ENCODE results near the gene VKORC1L1. TPM values are rescaled to one million over a fixed set of nuclear protein-coding genes. Genes with fewer than 3 reads are reported as not detected.
"Not testable (repeated sequence)": the region's sequence is repeated elsewhere in the genome, so short reads cannot be mapped to it uniquely, and the experiment has no call there.

VKORC1L1 gene
- polyA plus RNA-seq, 3 donors from 2014 or later = 2.9 to 4.6 (median 3.8) TPM

DNA sequence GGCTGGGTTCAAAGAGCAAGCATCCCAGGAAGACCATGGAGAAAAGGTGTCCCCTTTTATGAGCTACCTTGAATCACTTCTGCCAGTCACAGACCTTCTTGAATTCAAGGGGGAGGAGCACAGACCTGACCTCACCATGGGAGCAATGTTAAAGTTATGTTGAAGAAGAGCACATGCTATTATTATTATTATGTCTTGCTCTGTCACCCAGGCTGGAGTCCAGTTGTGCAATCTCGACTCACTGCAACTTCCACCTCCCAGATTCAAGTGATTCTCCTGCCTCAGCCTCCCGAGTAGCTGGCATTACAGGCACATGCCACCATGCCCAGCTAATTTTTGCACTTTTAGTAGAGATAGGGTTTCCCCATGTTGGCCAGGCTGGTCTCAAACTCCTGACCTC, 5.2 kb upstream of the VKORC1L1 start:
- not testable (repeated sequence) for DNase-seq; H3K27ac Mint-ChIP-seq; H3K4me1 Mint-ChIP-seq; H3K36me3 Mint-ChIP-seq; H3K27me3 Mint-ChIP-seq (ENCODE audit: low read depth in 3 of 3); H3K9me3 Mint-ChIP-seq; H3K4me3 Mint-ChIP-seq

DNA sequence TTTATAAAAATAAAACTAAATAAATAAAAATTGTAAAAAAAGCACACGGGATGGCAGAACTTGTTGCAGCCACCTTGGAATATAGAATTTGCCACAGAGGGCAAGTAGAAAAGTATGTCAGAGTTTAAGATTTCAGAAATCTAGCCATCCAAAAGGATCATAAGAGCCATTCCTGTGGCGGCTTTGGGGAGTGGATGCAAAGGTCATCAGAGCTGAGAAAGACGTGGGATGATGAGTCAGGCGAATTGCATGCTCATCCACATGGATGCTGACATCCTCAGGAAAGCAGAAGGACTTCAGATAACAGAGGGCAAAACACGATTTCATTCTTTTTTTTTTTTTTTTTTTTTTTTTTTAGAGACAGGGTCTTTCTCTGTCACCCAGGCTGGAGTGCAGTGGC, 3.6 kb upstream of the VKORC1L1 start:
- not testable (repeated sequence) for H3K27ac Mint-ChIP-seq
- H3K27me3 Mint-ChIP-seq (ENCODE audit: low read depth in 3 of 3) = peaks cover 4 to 17% (median 5%) of the 10 kb centered on the region in 3 donors

DNA sequence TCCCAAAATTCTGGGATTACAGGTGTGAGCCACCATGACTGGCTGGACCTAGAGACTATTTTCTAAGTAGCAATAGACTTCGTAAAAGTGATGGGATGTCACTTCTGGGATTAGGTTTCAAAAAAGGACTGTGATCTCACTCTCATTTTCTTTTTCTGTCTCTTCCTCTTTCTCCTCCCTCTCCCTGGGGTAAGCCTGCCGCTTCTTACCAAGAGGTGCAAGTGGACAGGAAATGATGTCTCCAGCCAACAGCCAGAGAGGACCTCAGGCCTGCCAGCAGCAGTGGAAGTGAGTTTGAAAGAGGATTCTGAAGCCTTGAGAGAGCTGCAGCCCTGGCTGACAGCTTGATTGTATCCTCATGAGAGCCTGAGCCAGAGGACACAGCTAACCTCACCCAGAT, 1.4 kb upstream of the VKORC1L1 start:
- DNase-seq, H3K27ac Mint-ChIP-seq, H3K36me3 Mint-ChIP-seq, H3K9me3 Mint-ChIP-seq, H3K4me3 Mint-ChIP-seq: not testable (repeated sequence)
- Mint-ChIP-seq H3K4me1 (peaks cover 6 to 11% of the 10 kb centered on the region in 2 donors), H3K27me3 (ENCODE audit: low read depth in 3 of 3) (peaks cover 2 to 15% (median 5%) of the 10 kb centered on the region in 3 donors)

More for the DNA sequence above, 3.6 kb upstream of the VKORC1L1 start:
- not testable (repeated sequence) for DNase-seq, H3K36me3 Mint-ChIP-seq, H3K9me3 Mint-ChIP-seq, H3K4me3 Mint-ChIP-seq
- peaks cover 6 to 11% of the 10 kb centered on the region in 2 donors for H3K4me1 Mint-ChIP-seq

DNA sequence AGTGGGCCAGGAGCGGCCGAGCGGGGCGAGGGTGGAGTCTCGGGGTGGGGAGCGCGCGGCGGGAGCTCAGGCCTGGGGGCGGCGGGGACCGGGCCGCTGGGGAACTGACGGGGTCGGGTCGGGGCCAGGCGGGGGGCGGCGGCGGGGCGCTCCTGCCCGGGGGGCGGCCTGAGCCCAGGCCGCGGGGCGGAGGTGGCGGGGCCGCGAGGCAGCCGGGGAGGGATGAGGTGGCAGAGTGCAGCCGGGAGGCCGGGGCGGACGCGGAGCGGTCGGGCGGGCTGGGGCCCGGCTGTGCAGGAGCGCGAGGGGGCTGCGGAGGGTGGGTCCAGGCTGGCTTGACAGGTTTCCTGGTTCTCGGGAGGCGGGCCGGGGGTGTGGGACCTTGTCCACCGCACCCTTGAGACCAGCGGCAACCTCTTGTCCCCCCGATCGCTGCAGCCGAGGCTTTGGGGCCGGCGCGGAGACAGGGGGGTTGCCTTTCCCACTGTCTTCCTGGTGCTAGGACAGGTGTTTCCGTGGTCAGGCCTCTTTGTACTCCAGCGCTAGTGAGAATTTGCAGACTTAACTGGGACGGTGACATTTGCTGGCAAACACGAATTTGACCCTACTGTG, 814 bp downstream of the VKORC1L1 start:
- not testable (repeated sequence) for H3K36me3 Mint-ChIP-seq, DNase-seq, H3K9me3 Mint-ChIP-seq
- peak overlapping the region; percentile 70 to 89 (median 83) for H3K27ac Mint-ChIP-seq
- peaks cover 6 to 11% of the 10 kb centered on the region in 2 donors for H3K4me1 Mint-ChIP-seq
- H3K4me3 Mint-ChIP-seq = peak overlapping the region; percentile 84 to 90 (median 86)
- H3K27me3 Mint-ChIP-seq (ENCODE audit: low read depth in 3 of 3) = peaks cover 2 to 12% (median 5%) of the 10 kb centered on the region in 3 donors

DNA sequence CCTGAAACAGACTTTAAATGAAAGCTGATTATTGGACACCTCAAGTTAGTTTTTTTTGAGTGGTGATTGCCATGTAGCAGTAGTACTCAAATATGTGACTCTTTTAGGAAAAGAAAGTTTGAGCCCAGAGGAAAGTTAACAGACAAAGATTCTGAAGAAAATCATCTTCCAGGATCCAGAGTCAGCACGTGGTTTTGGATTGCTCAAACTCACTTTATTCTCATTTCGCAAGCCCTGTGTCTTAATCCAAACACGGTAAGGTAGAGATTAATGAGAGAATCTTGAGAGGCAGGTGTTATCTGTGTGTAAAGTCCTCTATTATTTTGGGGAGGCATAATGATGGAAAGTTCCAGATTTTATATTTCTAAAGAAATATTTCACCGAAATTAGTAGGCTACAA, 2.8 kb downstream of the VKORC1L1 start:
- H3K4me1 Mint-ChIP-seq = peaks cover 15 to 28% of the 10 kb centered on the region in 2 donors
- not testable (repeated sequence) for H3K9me3 Mint-ChIP-seq, H3K36me3 Mint-ChIP-seq, DNase-seq, H3K4me3 Mint-ChIP-seq, H3K27ac Mint-ChIP-seq
- peaks cover 2 to 11% (median 5%) of the 10 kb centered on the region in 3 donors for H3K27me3 Mint-ChIP-seq (ENCODE audit: low read depth in 3 of 3)

DNA sequence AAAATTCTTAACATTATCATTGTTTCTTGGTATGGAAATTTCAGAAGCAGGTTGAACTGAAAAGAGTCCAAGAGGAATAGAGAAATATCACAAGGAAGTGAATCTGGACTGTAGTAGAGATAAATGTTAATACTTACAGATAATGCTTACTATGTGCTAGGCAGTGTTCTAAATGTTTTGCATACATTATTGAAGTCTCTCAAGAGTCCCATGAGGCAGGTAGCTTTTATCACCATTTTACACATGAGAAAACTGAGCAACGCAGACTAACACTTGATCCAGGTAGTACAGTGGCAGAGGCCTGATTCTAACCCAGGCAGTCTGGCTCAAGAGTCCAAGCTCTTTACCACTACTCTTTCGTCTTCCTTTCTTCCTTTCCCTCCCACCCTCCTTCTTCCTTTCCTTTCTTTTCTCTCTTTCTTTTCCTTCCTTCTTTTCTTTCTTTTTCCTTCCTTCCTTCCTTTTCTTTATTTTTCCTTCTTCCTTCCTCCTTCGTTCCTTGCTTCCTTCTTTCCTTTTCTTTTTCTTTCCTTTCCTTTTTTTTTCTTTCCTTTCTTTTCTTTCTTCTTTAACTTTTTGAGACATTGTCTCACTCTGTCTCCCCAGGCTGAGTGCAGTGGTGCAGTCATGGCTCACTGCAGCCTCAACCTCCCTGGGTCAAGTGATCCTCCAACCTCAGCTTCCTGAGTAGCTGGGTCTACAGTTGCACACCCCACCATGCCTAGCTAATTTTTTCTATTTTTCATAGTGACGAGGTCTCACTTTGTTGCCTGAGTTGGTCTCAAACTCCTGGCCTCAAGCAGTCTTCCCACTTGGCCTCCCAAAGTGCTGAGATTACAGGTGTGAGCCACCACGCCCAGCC, 6.6 kb downstream of the VKORC1L1 start:
- not testable (repeated sequence) for H3K4me3 Mint-ChIP-seq; H3K27me3 Mint-ChIP-seq (ENCODE audit: low read depth in 3 of 3); H3K36me3 Mint-ChIP-seq; DNase-seq; H3K9me3 Mint-ChIP-seq
- peaks cover 9 to 17% of the 10 kb centered on the region in 2 donors for H3K4me1 Mint-ChIP-seq
- H3K27ac Mint-ChIP-seq = peak overlapping the region in 1 of 6 donors; percentile 48

DNA sequence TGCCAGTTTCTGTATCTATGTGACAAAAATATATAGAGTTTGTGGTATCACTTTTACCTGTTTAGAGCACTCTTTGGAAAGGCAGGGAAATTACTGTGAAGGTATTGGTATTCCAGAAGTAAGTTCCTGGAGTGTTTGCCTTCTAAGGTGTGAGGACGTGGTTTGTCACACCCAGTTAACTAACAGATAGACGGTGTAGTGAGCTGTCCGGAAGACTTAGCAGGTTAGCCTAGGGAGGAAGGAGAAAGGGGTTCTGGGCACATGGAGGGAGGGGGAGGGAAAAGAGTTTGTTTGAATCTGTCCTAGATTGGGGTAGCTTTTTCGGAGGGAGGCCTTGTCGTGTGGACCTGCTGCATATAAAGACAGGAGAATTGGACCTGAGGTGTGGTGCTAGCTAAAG, 7.4 kb downstream of the VKORC1L1 start:
- H3K4me3 Mint-ChIP-seq; H3K9me3 Mint-ChIP-seq; H3K27me3 Mint-ChIP-seq (ENCODE audit: low read depth in 3 of 3); H3K27ac Mint-ChIP-seq; DNase-seq; H3K36me3 Mint-ChIP-seq: not testable (repeated sequence)
- peaks cover 9 to 21% of the 10 kb centered on the region in 2 donors for H3K4me1 Mint-ChIP-seq

DNA sequence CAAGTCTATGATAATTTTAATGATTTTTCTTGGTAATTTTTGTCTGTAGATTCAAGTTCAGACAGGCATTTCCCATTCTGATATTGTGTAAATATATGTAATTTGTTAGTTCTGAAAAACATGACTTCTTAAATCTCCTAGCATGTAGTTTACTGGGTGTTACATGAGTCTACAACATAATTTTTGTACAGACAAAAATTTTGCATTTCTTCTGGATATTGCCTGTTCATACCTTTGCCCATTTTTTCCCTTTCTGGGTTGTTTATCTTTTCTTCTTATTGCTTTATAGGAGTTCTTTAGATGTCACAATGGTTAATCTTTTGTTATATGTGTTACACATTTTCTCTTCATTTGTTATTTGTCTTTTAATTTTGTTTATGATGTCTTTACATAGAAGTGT, 12.1 kb downstream of the VKORC1L1 start:
- not testable (repeated sequence) for H3K27ac Mint-ChIP-seq; H3K9me3 Mint-ChIP-seq; DNase-seq; H3K36me3 Mint-ChIP-seq; H3K27me3 Mint-ChIP-seq (ENCODE audit: low read depth in 3 of 3); H3K4me3 Mint-ChIP-seq
- peaks cover 4 to 36% of the 10 kb centered on the region in 2 donors for H3K4me1 Mint-ChIP-seq

DNA sequence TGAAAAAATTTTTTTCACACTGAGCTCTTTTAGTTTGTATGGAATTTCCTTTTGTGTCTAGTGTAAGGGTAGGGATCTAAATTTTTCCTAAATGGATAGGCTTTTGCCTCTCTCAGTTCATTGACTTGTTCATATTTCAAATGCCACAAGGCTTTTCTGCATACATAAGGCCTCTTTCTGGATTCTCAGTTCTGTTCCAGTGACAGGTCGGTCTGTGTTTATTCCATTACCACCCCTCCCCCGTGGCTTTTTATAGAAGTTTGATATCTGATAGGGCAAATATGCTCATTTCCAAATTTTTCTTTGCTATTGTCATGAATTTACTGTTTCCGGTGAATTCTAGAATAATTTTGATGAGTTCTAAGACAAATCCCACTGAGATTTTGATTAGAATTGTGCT, 12.7 kb downstream of the VKORC1L1 start:
- not testable (repeated sequence) for H3K27me3 Mint-ChIP-seq (ENCODE audit: low read depth in 3 of 3); H3K36me3 Mint-ChIP-seq; H3K4me3 Mint-ChIP-seq; DNase-seq; H3K9me3 Mint-ChIP-seq; H3K27ac Mint-ChIP-seq
- H3K4me1 Mint-ChIP-seq = peaks cover 1 to 31% of the 10 kb centered on the region in 2 donors

DNA sequence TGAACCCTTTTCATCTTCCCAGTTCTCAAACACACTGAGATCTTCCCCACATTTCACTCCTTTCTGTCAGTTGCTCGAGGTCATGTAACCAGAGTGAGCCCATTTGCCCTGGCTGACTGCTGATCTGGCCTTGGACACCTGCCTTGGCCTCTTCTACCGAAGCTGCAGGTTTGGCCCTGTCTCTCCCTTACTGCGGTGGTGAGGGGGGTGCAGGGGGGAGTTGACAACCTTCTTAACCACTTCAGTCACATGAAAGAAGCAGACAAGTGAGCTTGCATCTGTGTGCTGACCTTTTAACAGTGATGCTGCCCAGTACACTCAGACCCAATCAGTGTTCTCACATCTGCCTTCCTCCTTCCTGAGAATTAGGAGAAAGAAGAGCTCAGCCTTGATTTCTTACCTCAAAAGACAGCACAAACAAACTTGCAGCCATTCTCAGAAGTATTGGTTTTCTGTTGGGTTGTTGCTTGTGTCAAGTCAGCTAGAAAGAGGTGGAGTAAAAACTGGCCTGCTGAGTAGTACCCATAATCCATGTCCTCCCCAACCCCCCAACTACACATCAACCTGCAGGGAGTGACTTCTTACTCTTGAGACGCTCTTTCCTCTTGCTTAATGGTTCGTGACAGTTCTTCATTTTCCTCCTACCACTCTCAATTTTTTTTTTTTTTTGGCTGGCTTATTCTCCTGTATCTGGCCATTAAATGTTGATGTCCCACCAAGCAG, 15.7 kb downstream of the VKORC1L1 start:
- H3K27me3 Mint-ChIP-seq (ENCODE audit: low read depth in 3 of 3); DNase-seq; H3K4me3 Mint-ChIP-seq; H3K9me3 Mint-ChIP-seq; H3K36me3 Mint-ChIP-seq: not testable (repeated sequence)
- H3K27ac Mint-ChIP-seq = peak overlapping the region in 2 of 6 donors; percentile 23 to 29
- peaks cover 0 to 29% of the 10 kb centered on the region in 2 donors for H3K4me1 Mint-ChIP-seq

DNA sequence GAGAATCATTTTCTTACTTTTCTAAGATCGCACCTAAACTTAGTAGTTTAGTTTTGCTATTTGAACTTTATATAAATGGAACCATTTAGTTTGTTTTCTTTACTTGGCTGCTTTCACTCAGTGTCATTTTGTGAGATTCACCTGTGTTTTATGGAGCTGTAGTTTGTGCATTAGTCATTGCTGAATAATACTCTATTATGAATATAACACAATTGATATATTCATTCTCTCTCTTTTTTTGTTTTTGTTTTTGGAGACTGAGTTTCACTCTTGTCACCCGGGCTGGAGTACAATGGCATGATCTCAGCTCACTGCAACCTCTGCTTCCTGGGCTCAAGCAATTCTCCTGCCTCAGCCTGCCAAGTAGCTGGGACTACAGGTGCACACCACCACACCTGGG, 16.8 kb downstream of the VKORC1L1 start:
- H3K9me3 Mint-ChIP-seq; H3K27ac Mint-ChIP-seq; DNase-seq; H3K36me3 Mint-ChIP-seq; H3K27me3 Mint-ChIP-seq (ENCODE audit: low read depth in 3 of 3); H3K4me3 Mint-ChIP-seq: not testable (repeated sequence)
- peaks cover 0 to 29% of the 10 kb centered on the region in 2 donors for H3K4me1 Mint-ChIP-seq

DNA sequence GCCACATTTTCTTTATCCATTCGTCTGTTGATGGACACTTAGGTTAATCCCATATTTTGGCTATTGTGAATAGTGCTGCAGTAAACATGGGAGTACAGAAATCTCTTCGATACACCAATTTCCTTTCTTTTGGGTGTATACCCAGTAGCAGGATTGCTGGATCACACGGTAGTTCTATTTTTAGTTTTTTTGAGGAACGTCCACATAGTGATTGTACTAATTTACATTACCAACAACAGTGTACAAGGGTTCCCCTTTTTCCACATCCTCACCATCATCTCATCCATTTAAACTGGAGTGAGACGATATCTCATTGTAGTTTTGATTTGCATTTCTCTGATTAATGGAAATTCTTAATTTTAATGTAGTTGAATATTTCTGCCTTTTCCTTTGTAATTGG, 19.3 kb downstream of the VKORC1L1 start:
- Mint-ChIP-seq H3K4me1 (peaks cover 0 to 18% of the 10 kb centered on the region in 2 donors), H3K9me3 (no peaks in the 10 kb centered on the region), H3K27ac (no peak overlapping the region), H3K27me3 (ENCODE audit: low read depth in 3 of 3) (no peaks in the 10 kb centered on the region), H3K4me3 (no peak overlapping the region), H3K36me3 (peaks cover 0 to 3% (median 0%) of the 10 kb centered on the region in 3 donors)
- no peak for DNase-seq

DNA sequence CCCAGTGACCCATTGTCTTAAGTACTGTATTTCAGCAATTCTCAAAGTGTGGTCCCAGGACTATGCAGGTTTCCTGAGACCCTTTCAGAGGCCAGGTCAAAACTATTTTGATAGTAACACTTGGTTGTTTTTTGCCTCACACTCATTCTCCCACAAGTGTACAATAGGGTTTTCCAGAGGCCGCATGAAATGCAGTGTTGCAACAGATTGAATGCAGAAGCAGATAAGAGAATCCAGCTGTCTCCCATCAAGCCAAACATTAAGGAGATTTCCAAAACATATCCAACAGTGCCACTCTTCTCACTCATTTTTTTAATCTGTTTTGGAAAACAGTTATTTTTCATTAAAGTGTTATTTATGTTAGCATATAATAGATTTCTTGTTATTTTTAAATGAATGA, 20.0 kb downstream of the VKORC1L1 start:
- Mint-ChIP-seq H3K27ac (peak overlapping the region in 1 of 6 donors; percentile 4), H3K4me1 (peaks cover 0 to 18% of the 10 kb centered on the region in 2 donors), H3K4me3 (no peak overlapping the region), H3K9me3 (no peaks in the 10 kb centered on the region), H3K27me3 (ENCODE audit: low read depth in 3 of 3) (no peaks in the 10 kb centered on the region), H3K36me3 (peaks cover 0 to 3% (median 0%) of the 10 kb centered on the region in 3 donors)
- no peak for DNase-seq
